ENCODE results near the gene STIM1.
"Not testable (repeated sequence)": the region's sequence is repeated elsewhere in the genome, so short reads cannot be mapped to it uniquely, and the experiment has no call there.

STIM1 gene

DNA sequence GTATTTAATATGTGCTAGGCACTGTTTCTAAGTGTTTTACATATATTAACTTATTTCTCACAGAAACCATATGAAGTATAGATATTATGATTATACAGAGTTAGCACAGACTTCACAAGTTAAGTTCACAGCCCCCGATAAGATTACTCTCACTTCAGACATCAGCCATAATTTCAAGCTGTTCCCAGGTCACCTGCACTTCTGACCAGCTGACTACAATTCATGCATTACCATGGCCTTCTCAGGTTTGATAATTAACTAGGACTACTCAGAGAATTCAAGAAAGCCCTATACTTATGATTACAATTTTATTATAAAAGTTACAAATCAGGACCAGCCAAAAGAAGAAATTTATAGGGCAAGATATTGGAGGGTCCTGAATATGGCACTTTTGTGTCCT is 170.9 kb downstream of the STIM1 start:
- DNase-seq (ENCODE audit: low read depth in 2 of 2) = no peak

DNA sequence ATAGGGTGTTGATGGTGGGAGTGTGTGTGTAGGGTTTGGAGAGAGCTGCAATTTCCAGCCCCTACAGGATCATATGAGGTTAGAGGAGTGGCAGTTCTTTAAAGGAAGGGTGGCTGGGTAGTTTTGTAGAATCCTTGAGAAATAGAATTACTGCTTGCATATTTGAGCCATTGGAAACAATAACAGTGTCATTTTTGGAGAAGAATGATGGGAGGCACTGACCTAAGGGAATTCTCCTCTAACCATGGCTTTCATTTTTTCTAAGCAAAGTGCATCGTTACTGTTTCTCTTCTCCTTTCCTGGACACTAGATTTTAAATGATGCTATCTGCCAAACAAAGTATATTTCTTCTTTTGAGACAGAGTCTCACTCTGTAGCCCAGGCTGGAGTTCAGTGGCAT is 172.3 kb downstream of the STIM1 start:
- no peak for DNase-seq (ENCODE audit: low read depth in 2 of 2)

GRCh38 chr11:4030197-4030596 is 174.7 kb downstream of the STIM1 start:
- no peak for DNase-seq (ENCODE audit: low read depth in 2 of 2)

DNA sequence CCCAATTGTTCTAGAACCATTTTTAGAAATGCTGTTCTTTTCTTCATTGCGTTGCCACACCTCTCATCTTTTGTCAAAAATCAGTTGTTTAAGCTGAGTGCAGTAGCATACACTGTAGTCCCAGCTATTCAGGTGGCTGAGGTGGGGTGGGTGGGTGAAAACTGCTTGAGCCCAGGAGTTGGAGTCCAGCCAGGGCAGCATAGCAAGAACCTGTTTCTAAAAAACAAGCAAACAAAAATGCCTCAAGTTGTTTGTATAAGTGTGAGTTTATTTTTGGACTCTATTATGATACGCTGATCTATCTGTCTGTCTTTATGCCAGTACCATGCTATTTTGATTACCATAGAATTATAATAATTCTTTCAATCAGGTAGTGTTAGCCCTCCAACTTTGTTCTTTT is 176.6 kb downstream of the STIM1 start:
- no peak for DNase-seq (ENCODE audit: low read depth in 2 of 2)

- DNase-seq (ENCODE audit: low read depth in 2 of 2) = no peak
These were observed 180.5 kb downstream of the STIM1 start for GRCh38 chr11:4035985-4036384.

GRCh38 chr11:4039011-4039410 is 183.5 kb downstream of the STIM1 start:
- no peak for DNase-seq (ENCODE audit: low read depth in 2 of 2)

DNA sequence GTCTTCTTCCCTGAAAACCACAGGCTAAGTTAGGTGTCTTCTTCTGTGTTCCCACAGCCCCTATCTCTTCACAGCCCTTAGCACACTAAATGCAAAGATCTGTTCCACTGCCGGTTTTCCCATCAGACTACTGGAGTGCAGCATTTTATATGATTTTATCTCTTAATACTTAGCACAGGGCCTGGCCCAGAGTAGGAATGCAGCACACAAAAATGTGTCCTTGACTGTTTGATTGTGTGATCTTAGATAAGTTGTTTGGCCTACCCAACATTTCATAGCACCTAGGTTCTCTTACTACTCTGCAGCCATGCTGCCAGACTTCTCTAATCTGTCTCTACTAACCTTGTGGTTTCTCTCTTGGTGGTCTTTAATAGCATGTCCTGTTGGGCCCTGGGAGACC is 185.0 kb downstream of the STIM1 start:
- DNase-seq (ENCODE audit: low read depth in 2 of 2) = no peak

DNA sequence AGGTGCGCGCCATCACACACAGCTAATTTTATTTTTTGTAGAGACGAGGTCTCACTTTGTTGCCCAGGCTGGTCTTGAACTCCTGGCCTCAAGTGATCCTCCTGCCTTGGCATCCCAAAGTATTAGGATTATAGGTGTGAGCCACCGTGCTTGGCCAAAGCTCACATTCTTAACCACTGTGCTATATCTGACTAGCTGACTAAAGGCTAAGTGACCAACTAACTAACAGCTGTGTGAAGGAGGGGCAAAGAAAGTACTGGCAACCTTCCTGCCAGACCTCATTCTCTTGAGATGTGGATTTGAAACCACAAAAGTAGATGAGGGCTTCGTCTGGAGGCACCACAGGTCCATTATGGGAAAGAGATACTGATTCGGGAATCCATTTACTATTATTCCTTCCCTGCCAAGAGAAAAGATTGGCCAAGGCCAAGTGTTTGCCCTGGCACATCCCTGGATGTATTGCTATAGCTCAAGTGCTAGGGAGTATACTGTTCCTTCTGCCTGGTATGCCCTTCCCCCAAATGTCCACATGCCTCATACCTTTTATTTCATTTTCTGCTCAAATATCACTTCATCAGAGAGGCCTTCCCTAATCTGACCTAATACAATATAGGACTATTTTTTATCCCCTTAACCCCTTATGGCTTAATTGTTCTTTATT is 186.4 kb downstream of the STIM1 start:
- DNase-seq (ENCODE audit: low read depth in 2 of 2) = no peak

- no peak for DNase-seq (ENCODE audit: low read depth in 2 of 2)
These were observed 189.6 kb downstream of the STIM1 start for GRCh38 chr11:4044976-4045646.

- no peak for DNase-seq (ENCODE audit: low read depth in 2 of 2)
These were observed 192.9 kb downstream of the STIM1 start for GRCh38 chr11:4048340-4048739.

DNA sequence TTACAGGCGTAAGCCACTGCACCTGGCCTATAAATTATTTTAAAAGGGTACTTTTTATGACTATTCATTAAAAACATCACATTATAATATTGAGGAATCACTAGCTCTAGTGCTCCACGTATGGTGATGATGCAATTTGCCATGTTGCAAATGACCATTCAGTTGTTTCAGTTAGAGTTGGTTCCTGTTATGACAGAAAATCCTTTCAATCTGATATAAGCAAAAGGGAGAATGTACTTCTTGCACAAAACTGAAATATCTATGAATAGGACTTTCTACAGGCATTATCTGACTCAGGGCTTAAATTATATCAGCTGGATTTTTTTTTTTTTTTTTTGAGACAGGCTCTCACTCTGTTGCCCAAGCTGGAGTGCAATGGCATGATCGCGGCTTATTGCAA is 193.5 kb downstream of the STIM1 start:
- no peak for DNase-seq (ENCODE audit: low read depth in 2 of 2)

GRCh38 chr11:4050138-4050537 is 194.7 kb downstream of the STIM1 start:
- no peak for DNase-seq (ENCODE audit: low read depth in 2 of 2)

DNA sequence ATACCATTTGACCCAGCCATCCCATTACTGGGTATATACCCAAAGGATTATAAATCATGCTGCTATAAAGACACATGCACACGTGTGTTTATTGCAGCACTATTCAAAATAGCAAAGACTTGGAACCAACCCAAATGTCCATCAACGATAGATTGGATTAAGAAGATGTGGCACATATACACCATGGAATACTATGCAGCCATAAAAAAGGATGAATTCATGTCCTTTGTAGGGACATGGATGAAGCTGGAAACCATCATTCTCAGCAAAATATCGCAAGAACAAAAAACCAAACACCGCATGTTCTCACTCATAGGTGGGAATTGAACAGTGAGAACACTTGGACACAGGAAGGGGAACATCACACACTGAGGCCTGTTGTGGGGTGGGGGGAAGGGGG is 197.7 kb downstream of the STIM1 start:
- not testable (repeated sequence) for DNase-seq (ENCODE audit: low read depth in 2 of 2)

DNA sequence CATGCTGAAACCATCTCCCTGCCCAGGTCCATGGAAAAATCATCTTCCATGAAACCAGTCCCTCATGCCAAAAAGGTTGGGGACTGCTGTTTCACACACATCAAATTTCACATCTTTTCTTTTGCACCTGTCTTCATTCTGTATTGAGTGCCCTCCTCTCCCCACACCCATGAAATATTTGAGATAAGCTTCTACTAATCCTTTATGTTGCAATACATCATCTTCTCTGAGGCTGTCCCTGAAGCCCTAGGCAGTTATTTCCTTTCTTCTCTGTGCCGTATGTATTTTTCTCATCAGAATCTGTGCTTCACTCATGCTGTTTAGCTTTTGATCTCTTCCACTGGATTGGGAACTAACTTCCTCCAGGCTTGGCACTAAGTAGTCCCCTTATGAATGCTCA is 199.2 kb downstream of the STIM1 start:
- no peak for DNase-seq (ENCODE audit: low read depth in 2 of 2)

DNA sequence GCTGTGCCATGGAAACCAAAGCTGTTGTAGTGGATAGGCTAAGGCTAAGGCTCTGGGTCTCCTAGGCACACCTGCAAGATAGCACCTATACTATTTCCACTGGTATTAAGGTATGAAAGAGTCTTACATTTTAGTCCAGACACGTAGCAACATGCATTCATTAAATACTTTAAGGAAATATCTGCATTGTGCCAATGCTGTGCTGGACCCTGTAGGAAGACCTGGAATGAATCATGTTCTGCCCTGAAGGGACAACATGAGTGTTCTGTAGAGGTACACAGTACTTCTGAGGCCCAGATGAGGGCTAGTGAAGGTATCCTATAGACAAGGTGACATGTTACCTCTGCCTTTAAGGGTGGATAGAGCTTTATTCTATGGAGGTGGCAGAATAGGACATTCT is 204.0 kb downstream of the STIM1 start:
- DNase-seq (ENCODE audit: low read depth in 2 of 2) = no peak

- DNase-seq (ENCODE audit: low read depth in 2 of 2) = no peak
These were observed 204.9 kb downstream of the STIM1 start for GRCh38 chr11:4060182-4060923.

DNA sequence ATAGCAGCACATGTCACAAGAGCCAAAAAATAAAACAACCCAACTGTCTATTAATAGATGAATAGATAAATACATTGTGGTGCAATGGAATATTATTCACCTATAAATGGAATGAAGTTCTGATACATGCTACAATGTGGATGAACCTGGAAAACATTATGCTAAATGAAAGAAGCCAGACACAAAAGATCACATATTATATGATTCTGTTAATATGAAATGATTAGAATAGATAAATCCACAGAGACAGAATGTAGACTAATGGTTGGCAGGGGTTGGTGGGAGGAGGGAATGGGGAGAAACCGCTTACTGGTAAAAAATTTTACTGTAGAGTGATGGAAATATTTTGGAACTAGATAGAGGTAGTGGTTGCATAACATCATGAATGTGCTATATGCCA is 206.2 kb downstream of the STIM1 start:
- DNase-seq (ENCODE audit: low read depth in 2 of 2) = no peak

DNA sequence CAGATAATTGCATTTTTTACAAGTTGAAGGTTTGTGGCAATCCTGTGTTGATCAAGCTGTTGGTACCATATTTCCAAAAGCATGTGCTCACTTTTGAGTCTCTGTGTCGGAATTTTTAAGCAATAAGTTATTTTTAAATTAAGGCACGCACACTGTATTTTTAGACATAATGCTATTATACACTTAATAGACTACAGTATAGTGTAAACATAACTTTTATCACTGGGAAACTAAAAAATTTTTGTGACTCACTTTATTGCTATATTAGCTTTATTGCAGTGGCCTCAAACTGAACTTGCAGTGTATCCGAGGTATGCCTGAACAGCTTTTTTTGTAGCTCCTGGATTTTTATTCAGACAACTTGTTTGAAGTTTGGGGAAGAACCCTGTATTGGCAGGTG is 207.9 kb downstream of the STIM1 start:
- no peak for DNase-seq (ENCODE audit: low read depth in 2 of 2)

DNA sequence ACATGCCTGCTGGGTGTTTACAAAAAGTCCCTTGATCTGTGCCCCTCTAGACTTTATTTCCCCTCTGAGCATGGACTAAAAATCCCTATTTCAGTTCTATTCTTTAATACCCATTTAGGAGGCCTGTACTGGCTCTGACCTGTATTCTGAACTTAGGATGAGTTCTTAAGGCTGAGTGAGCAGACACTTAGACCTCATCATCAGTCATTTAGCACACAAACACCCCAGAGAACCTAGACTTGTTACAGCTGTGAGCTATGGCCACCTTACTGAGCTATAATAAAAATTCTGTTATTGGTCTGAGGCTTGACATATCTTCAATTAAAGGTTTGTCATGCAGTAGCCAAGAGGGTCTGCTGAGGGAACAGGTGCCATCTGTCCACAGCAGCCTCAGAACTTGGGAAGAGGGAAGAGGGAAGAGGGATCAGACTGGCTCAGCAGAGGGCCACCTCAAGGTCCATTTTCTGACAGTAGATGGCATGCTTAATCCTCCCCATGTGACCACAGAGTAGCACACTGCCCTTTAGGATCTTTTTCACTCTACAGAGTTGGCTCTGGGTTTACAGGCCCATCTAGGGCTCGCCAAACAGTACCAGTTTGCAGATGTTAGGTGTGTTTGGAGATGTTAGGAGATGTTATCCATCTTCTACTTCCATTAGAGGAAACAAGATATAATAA is 209.0 kb downstream of the STIM1 start:
- no peak for DNase-seq (ENCODE audit: low read depth in 2 of 2)

DNA sequence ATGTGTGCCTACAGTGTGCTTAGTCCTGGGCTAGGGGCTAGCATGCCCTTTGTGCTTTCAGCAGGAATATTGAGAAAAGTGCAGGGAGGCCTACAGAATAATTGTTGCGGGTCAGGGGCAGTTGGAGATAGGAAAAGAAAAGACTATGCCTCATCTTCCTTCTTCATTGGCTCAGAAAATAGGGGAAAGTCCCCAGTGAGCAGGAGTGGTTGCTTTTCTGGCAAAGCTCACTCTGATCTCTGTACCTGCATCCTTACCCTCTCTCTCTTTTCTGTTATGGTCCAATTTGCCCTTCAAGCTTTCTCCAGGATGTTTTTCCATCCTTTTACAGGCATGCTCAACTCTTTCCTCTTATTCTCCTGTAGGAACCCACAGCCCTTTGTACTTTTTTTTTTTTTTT is 209.6 kb downstream of the STIM1 start:
- no peak for DNase-seq (ENCODE audit: low read depth in 2 of 2)

- no peak for DNase-seq (ENCODE audit: low read depth in 2 of 2)
These were observed 210.3 kb downstream of the STIM1 start for GRCh38 chr11:4065601-4066377.

DNA sequence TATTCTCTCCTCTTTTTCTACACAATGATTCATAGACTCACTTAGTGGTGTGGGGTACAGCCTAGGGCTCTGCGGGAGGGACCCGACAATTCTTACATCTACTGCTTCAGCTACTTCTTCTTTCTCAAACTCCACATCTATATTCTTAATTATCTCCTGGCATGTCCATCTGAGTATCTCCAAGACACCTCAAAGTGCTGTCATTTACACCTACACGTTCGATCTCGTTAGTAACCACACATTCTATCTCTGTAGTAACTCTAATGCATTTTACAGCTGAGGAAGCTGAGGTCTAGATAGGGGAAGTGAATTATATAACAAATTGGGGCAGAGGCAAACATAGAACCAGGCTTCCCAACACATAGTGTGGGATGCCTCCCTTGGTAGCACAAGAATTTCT is 211.4 kb downstream of the STIM1 start:
- DNase-seq (ENCODE audit: low read depth in 2 of 2) = no peak

All from stimulated activated CD8-positive, alpha-beta memory T cell treated with anti-CD3 and anti-CD28 coated beads, Interleukin-2, amount 100 ng/mL, for 48 hours (primary cell).